Measurements from ENCODE around the gene HDAC9. TPM values are rescaled to one million over a fixed set of nuclear protein-coding genes. Genes with fewer than 3 reads are reported as not detected.

The HDAC9 gene
- total RNA-seq, 1 donor from 2014 or later: 0.52 TPM

- no peak for DNase-seq (ENCODE audit: low spot score)
- no peaks in the 10 kb centered on the region for H3K9me3 Mint-ChIP-seq
- H3K27ac Mint-ChIP-seq: no peak overlapping the region
Observed at GRCh38 chr7:18680576-18680975, 185.0 kb downstream of the HDAC9 start.

GRCh38 chr7:18684916-18685315, 189.4 kb downstream of the HDAC9 start:
- DNase-seq (ENCODE audit: low spot score): no peak
- intact Hi-C loops (cut with micrococcal nuclease): no loop called here
- Mint-ChIP-seq H3K27ac (no peak overlapping the region), H3K4me1 (ENCODE audit: low read depth) (peaks cover 4% of the 10 kb centered on the region), H3K36me3 (ENCODE audit: low read depth) (no peaks in the 10 kb centered on the region), H3K27me3 (ENCODE audit: low read depth) (no peaks in the 10 kb centered on the region), H3K9me3 (no peaks in the 10 kb centered on the region), H3K4me3 (ENCODE audit: low read depth) (no peak overlapping the region)

More at GRCh38 chr7:18680576-18680975, 185.0 kb downstream of the HDAC9 start:
- intact Hi-C loops (cut with micrococcal nuclease): no loop called here
- H3K27me3 Mint-ChIP-seq (ENCODE audit: low read depth): no peaks in the 10 kb centered on the region
- no peaks in the 10 kb centered on the region for H3K36me3 Mint-ChIP-seq (ENCODE audit: low read depth)
- H3K4me3 Mint-ChIP-seq (ENCODE audit: low read depth): no peak overlapping the region
- peaks cover 4% of the 10 kb centered on the region for H3K4me1 Mint-ChIP-seq (ENCODE audit: low read depth)

- no peak overlapping the region for H3K4me3 Mint-ChIP-seq (ENCODE audit: low read depth)
- no peaks in the 10 kb centered on the region for H3K36me3 Mint-ChIP-seq (ENCODE audit: low read depth)
- peaks cover 4% of the 10 kb centered on the region for H3K4me1 Mint-ChIP-seq (ENCODE audit: low read depth)
- no peaks in the 10 kb centered on the region for H3K27me3 Mint-ChIP-seq (ENCODE audit: low read depth)
- no peak overlapping the region for H3K27ac Mint-ChIP-seq
- H3K9me3 Mint-ChIP-seq: no peaks in the 10 kb centered on the region
- intact Hi-C loops (cut with micrococcal nuclease): no loop called here
- no peak for DNase-seq (ENCODE audit: low spot score)
Observed at GRCh38 chr7:18685971-18686370, 190.4 kb downstream of the HDAC9 start.

GRCh38 chr7:18689551-18689950, 194.0 kb downstream of the HDAC9 start:
- peaks cover 4% of the 10 kb centered on the region for H3K4me1 Mint-ChIP-seq (ENCODE audit: low read depth)
- H3K4me3 Mint-ChIP-seq (ENCODE audit: low read depth): no peak overlapping the region
- H3K27me3 Mint-ChIP-seq (ENCODE audit: low read depth): no peaks in the 10 kb centered on the region
- H3K27ac Mint-ChIP-seq: no peak overlapping the region
- no peak for DNase-seq (ENCODE audit: low spot score)
- H3K9me3 Mint-ChIP-seq: no peaks in the 10 kb centered on the region
- no peaks in the 10 kb centered on the region for H3K36me3 Mint-ChIP-seq (ENCODE audit: low read depth)
- intact Hi-C loops (cut with micrococcal nuclease): no loop called here

GRCh38 chr7:18693406-18693805, 197.9 kb downstream of the HDAC9 start:
- Mint-ChIP-seq H3K4me1 (ENCODE audit: low read depth) (no peaks in the 10 kb centered on the region), H3K9me3 (no peaks in the 10 kb centered on the region), H3K36me3 (ENCODE audit: low read depth) (no peaks in the 10 kb centered on the region), H3K27me3 (ENCODE audit: low read depth) (no peaks in the 10 kb centered on the region), H3K27ac (no peak overlapping the region), H3K4me3 (ENCODE audit: low read depth) (no peak overlapping the region)
- DNase-seq (ENCODE audit: low spot score): no peak
- intact Hi-C loops (cut with micrococcal nuclease): no loop called here

- intact Hi-C loops (cut with micrococcal nuclease): no loop called here
- Mint-ChIP-seq H3K4me3 (ENCODE audit: low read depth) (no peak overlapping the region), H3K27me3 (ENCODE audit: low read depth) (no peaks in the 10 kb centered on the region), H3K4me1 (ENCODE audit: low read depth) (no peaks in the 10 kb centered on the region), H3K36me3 (ENCODE audit: low read depth) (no peaks in the 10 kb centered on the region), H3K9me3 (no peaks in the 10 kb centered on the region), H3K27ac (no peak overlapping the region)
- no peak for DNase-seq (ENCODE audit: low spot score)
Observed at GRCh38 chr7:18693816-18694215, 198.3 kb downstream of the HDAC9 start.

- no peaks in the 10 kb centered on the region for H3K36me3 Mint-ChIP-seq (ENCODE audit: low read depth)
- H3K9me3 Mint-ChIP-seq: no peaks in the 10 kb centered on the region
- H3K4me3 Mint-ChIP-seq (ENCODE audit: low read depth): no peak overlapping the region
- no peaks in the 10 kb centered on the region for H3K4me1 Mint-ChIP-seq (ENCODE audit: low read depth)
- intact Hi-C loops (cut with micrococcal nuclease): no loop called here
- no peak overlapping the region for H3K27ac Mint-ChIP-seq
- no peak for DNase-seq (ENCODE audit: low spot score)
- H3K27me3 Mint-ChIP-seq (ENCODE audit: low read depth): no peaks in the 10 kb centered on the region
Observed at GRCh38 chr7:18694484-18694883, 198.9 kb downstream of the HDAC9 start.

GRCh38 chr7:18694911-18695310, 199.4 kb downstream of the HDAC9 start:
- Mint-ChIP-seq H3K27me3 (ENCODE audit: low read depth) (no peaks in the 10 kb centered on the region), H3K27ac (no peak overlapping the region), H3K9me3 (no peaks in the 10 kb centered on the region), H3K4me1 (ENCODE audit: low read depth) (no peaks in the 10 kb centered on the region), H3K36me3 (ENCODE audit: low read depth) (no peaks in the 10 kb centered on the region), H3K4me3 (ENCODE audit: low read depth) (no peak overlapping the region)
- intact Hi-C loops (cut with micrococcal nuclease): no loop called here
- no peak for DNase-seq (ENCODE audit: low spot score)

- no peaks in the 10 kb centered on the region for H3K27me3 Mint-ChIP-seq (ENCODE audit: low read depth)
- intact Hi-C loops (cut with micrococcal nuclease): no loop called here
Observed at GRCh38 chr7:18698258-18698734, 202.7 kb downstream of the HDAC9 start.

GRCh38 chr7:18700147-18700546, 204.6 kb downstream of the HDAC9 start:
- Mint-ChIP-seq H3K27me3 (ENCODE audit: low read depth) (no peaks in the 10 kb centered on the region), H3K4me1 (ENCODE audit: low read depth) (no peaks in the 10 kb centered on the region), H3K9me3 (no peaks in the 10 kb centered on the region), H3K4me3 (ENCODE audit: low read depth) (no peak overlapping the region), H3K36me3 (ENCODE audit: low read depth) (no peaks in the 10 kb centered on the region), H3K27ac (no peak overlapping the region)
- DNase-seq (ENCODE audit: low spot score): no peak
- intact Hi-C loops (cut with micrococcal nuclease): no loop called here

More at GRCh38 chr7:18698258-18698734, 202.7 kb downstream of the HDAC9 start:
- H3K9me3 Mint-ChIP-seq: no peaks in the 10 kb centered on the region
- no peaks in the 10 kb centered on the region for H3K4me1 Mint-ChIP-seq (ENCODE audit: low read depth)
- H3K27ac Mint-ChIP-seq: no peak overlapping the region
- no peak for DNase-seq (ENCODE audit: low spot score)
- H3K4me3 Mint-ChIP-seq (ENCODE audit: low read depth): no peak overlapping the region
- H3K36me3 Mint-ChIP-seq (ENCODE audit: low read depth): no peaks in the 10 kb centered on the region

- intact Hi-C loops (cut with micrococcal nuclease): no loop called here
- H3K4me3 Mint-ChIP-seq (ENCODE audit: low read depth): no peak overlapping the region
- DNase-seq (ENCODE audit: low spot score): no peak
- no peaks in the 10 kb centered on the region for H3K27me3 Mint-ChIP-seq (ENCODE audit: low read depth)
- H3K9me3 Mint-ChIP-seq: no peaks in the 10 kb centered on the region
- no peak overlapping the region for H3K27ac Mint-ChIP-seq
- no peaks in the 10 kb centered on the region for H3K4me1 Mint-ChIP-seq (ENCODE audit: low read depth)
- H3K36me3 Mint-ChIP-seq (ENCODE audit: low read depth): no peaks in the 10 kb centered on the region
Observed at GRCh38 chr7:18702071-18702829, 206.7 kb downstream of the HDAC9 start.

- Mint-ChIP-seq H3K27ac (no peak overlapping the region), H3K9me3 (no peaks in the 10 kb centered on the region), H3K36me3 (ENCODE audit: low read depth) (no peaks in the 10 kb centered on the region), H3K4me1 (ENCODE audit: low read depth) (peaks cover 3% of the 10 kb centered on the region), H3K4me3 (ENCODE audit: low read depth) (no peak overlapping the region), H3K27me3 (ENCODE audit: low read depth) (no peaks in the 10 kb centered on the region)
- intact Hi-C loops (cut with micrococcal nuclease): no loop called here
- no peak for DNase-seq (ENCODE audit: low spot score)
Observed at GRCh38 chr7:18703685-18704084, 208.1 kb downstream of the HDAC9 start.

GRCh38 chr7:18706670-18707069, 211.1 kb downstream of the HDAC9 start:
- Mint-ChIP-seq H3K27ac (no peak overlapping the region), H3K4me3 (ENCODE audit: low read depth) (no peak overlapping the region), H3K27me3 (ENCODE audit: low read depth) (no peaks in the 10 kb centered on the region), H3K9me3 (no peaks in the 10 kb centered on the region), H3K36me3 (ENCODE audit: low read depth) (no peaks in the 10 kb centered on the region), H3K4me1 (ENCODE audit: low read depth) (peaks cover 3% of the 10 kb centered on the region)
- no peak for DNase-seq (ENCODE audit: low spot score)
- intact Hi-C loops (cut with micrococcal nuclease): no loop called here
